Fibroblast of lung (primary cell): Measurements from ENCODE around the gene ZIC1.

Experiments
- EZH2 ChIP-seq: IDR thresholded peaks from 2 replicates; pipeline ENCODE4 v1.5.1; 2012; ENCODE audit warnings: low read length, control low read depth, mild to moderate bottlenecking; ENCODE audit errors: missing control alignments
- TF ChIP-seq, protein P1 (sequence below), 2 donors: IDR thresholded peaks in 1 of 2; conservative IDR thresholded peaks in 1 of 2; 1 replicate in 1 of 2; 2 replicates in 1 of 2; pipeline ENCODE4 v1.5.1; 2011 to 2012; ENCODE audit warnings: low read length in 2 of 2, control low read depth in 1 of 2, inconsistent platforms in 1 of 2, low read depth in 1 of 2, mild to moderate bottlenecking in 1 of 2

DNA sequence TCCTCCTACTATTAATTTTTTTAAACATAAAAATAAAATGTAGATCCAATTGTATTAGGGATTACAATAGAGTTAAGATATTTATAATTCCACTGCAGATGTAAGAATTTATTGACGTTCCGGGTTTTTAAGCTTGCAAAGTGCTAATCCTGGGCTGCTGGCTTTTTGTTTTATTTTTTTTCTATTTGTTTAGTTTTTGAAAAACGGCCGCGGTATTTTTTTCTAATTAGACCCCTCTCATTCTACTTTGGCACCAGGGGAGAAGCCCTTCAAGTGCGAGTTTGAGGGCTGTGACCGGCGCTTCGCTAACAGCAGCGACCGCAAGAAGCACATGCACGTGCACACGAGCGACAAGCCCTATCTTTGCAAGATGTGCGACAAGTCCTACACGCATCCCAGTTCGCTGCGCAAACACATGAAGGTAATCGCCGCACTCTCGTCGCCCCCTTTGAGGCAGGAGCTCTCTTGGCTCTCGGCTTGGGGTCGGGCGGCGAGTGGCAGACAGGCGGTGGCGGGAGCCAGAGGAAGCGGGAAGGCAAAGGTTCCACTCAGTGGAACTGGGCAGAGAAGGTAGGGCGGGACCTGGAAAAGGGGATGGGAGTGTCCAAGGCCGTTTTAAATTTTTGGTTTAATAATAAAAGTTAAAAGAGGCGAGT is 3.2 kb downstream of the ZIC1 start:
- TF ChIP-seq, protein P1, sequence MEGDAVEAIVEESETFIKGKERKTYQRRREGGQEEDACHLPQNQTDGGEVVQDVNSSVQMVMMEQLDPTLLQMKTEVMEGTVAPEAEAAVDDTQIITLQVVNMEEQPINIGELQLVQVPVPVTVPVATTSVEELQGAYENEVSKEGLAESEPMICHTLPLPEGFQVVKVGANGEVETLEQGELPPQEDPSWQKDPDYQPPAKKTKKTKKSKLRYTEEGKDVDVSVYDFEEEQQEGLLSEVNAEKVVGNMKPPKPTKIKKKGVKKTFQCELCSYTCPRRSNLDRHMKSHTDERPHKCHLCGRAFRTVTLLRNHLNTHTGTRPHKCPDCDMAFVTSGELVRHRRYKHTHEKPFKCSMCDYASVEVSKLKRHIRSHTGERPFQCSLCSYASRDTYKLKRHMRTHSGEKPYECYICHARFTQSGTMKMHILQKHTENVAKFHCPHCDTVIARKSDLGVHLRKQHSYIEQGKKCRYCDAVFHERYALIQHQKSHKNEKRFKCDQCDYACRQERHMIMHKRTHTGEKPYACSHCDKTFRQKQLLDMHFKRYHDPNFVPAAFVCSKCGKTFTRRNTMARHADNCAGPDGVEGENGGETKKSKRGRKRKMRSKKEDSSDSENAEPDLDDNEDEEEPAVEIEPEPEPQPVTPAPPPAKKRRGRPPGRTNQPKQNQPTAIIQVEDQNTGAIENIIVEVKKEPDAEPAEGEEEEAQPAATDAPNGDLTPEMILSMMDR (conservative IDR thresholded peaks at IDR 0.05 in 1 of 2, IDR thresholded peaks at IDR 0.05 in 1 of 2; ENCODE audit: low read depth in 1 of 2, low read length in 2 of 2), result no peak
- peak; percentile 70 for TF ChIP-seq EZH2
